GM12864 (cell line): Measurements from ENCODE around the gene FURIN.

Experiments
- DNase-seq: peaks from one replicate; pipeline ENCODE4 v3.0.0-alpha.2; 2011; ENCODE audit warnings: low read depth
- H3K4me3 ChIP-seq: 2 replicates; pipeline ENCODE4 v1.5.1; 2011; ENCODE audit warnings: mild to moderate bottlenecking, low read depth, low read length, control low read depth
- TF ChIP-seq, protein P1 (sequence below): IDR thresholded peaks from 2 replicates; pipeline ENCODE4 v1.5.1; 2011; ENCODE audit warnings: low read depth, mild to moderate bottlenecking, moderate library complexity, low read length, control low read depth, inconsistent platforms; ENCODE audit errors: missing control alignments

The FURIN gene

DNA sequence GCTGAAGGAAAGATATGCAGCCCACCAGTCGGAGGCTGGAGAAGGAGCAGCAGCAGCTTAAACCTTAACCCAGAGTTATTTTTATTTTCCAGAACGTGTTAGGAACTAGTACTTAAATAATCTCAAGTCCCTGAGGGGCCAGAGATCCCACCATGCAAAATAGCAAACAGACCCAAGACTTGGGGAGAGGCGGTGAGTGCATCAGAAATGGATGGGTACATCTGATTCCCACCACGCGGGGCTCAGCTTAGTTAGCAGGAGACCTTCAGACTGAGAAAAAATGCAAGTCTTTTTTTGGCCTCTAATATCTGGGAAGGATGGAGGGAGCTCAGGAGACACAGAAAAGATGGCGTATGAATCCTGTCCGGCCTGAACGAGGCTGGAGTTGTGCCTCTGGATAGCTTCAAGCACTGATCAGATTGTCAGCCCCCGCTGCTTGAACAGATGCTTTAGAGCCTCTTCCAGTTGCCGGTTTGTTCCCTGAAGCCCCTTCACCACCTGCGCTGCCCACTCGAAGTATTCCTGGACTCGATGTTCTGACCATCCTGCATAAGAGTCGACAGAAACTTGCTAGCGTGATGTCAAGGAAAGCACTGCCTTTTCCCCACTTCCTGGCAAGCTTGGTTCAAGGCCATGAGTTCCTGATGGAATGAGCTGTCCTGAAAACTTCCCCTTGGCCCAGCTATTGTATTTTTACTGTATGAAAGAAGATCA lies 62.6 kb downstream of the FURIN start:
- H3K4me3 ChIP-seq, result peak overlapping the region; percentile 99
- DNase-seq, result no peak
- TF ChIP-seq, protein P1, sequence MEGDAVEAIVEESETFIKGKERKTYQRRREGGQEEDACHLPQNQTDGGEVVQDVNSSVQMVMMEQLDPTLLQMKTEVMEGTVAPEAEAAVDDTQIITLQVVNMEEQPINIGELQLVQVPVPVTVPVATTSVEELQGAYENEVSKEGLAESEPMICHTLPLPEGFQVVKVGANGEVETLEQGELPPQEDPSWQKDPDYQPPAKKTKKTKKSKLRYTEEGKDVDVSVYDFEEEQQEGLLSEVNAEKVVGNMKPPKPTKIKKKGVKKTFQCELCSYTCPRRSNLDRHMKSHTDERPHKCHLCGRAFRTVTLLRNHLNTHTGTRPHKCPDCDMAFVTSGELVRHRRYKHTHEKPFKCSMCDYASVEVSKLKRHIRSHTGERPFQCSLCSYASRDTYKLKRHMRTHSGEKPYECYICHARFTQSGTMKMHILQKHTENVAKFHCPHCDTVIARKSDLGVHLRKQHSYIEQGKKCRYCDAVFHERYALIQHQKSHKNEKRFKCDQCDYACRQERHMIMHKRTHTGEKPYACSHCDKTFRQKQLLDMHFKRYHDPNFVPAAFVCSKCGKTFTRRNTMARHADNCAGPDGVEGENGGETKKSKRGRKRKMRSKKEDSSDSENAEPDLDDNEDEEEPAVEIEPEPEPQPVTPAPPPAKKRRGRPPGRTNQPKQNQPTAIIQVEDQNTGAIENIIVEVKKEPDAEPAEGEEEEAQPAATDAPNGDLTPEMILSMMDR, result no peak

DNA sequence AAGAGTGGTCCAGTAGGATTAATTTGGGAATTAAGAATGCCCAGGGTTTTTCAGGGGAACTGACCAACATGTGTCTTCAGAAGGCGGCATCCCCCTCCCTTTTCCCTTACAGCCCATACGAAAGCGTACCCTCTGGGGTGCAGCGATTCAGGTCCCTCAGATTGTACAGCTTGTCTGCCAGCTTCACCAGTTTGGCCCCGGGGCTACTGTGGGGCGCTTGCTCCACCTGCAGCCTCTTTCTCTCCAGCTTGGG lies 63.1 kb downstream of the FURIN start:
- peak overlapping the region; percentile 99 for H3K4me3 ChIP-seq
- TF ChIP-seq, protein P1, result no peak
- DNase-seq, result no peak

DNA sequence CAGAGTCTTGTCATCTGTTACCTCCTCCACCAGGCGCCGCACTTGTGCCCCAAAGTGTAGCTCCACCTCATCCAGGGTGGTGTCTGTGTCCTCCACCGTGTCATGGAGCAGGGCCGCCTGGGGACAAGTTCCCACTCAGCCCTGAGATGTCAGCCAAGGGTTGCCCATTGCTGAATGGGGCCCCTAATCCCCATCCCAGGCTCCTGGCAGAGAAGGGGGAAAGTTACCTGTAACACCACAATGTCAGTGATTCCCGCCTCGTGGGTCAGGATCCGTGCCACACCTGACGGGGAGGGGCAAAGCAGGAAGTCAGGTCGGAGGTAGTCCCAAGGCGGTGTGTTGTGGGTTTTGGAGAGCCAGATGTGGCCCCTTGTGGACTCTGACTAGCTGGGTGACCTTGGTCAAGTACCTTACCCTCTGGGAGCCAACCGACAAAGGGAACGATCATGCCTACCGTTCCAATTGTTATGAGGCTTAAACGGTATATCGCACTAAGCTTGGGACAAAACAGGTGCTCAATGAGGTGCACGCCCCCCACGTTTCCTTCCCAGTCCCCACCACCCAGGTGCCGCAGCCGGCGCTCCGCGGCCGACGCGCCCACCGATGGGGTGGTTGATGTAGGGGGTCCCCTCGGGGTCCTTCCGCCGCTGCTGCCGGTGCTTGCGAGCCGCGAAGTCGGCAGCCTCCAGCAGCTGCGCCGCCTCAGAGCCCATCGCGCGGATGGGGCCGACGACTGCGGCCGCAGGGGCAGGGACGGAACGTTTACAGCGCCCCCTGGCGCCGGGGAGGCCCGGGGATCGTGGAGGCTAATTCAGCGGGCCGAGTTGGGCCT lies 63.7 kb downstream of the FURIN start, which contains the start of gene HDDC3:
Gene HDDC3, minus strand, starts transcription at position 722 of the 832 bp plus-strand sequence. Its CDS starts 9 bp downstream, at position 713.
- H3K4me3 ChIP-seq, result peak within 1 kb of the TSS; percentile 99
- peak; percentile 83 for DNase-seq
- TF ChIP-seq, protein P1, result peak; percentile 86

- peak overlapping the region; percentile 99; the same call in 1 of the 2 replicates for H3K4me3 ChIP-seq
- DNase-seq, result no peak
- TF ChIP-seq, protein P1, result no peak
These were observed 64.2 kb downstream of the FURIN start for GRCh38 chr15:90932660-90932991.
